HepG2 (cell line): ENCODE results near the gene EMC1. TPM values are rescaled to one million over a fixed set of nuclear protein-coding genes. Genes with fewer than 3 reads are reported as not detected.

Experiments
- HDAC6 ChIP-seq: fragments of 200-600 bp; sonication (generic); IDR thresholded peaks from 2 replicates; pipeline ENCODE4 v1.7.0; 2017; ENCODE audit warnings: mild to moderate bottlenecking, antibody characterized with exemption, low read length, low read depth
- HNF4A ChIP-seq: sonication (generic); formaldehyde crosslinking; IDR thresholded peaks from 2 replicates; pipeline ENCODE4 v1.4.0; 2020; ENCODE audit warnings: missing genetic modification reagents
- POGK ChIP-seq: sonication (generic); formaldehyde crosslinking; conservative IDR thresholded peaks from 2 replicates; pipeline ENCODE4 v1.8.0; 2022; ENCODE audit warnings: mild to moderate bottlenecking, moderate library complexity, missing genetic modification reagents
- POGZ ChIP-seq: sonication (generic); formaldehyde crosslinking; IDR thresholded peaks from 2 replicates; pipeline ENCODE4 v1.4.0; 2020; ENCODE audit warnings: mild to moderate bottlenecking, missing genetic modification reagents
- POLR2AphosphoS5 ChIP-seq: IDR thresholded peaks from 2 replicates; pipeline ENCODE4 v1.6.1; 2012; ENCODE audit warnings: low read depth, low read length
- SNRNP70 ChIP-seq: fragments of 200-400 bp; formaldehyde crosslinking; IDR thresholded peaks from 2 replicates; pipeline ENCODE4 v1.6.1; 2017; ENCODE audit warnings: mild to moderate bottlenecking, low read depth, low read length, moderate library complexity
- STAG1 ChIP-seq: sonication (generic); formaldehyde crosslinking; IDR thresholded peaks from 2 replicates; pipeline ENCODE4 v1.4.0; 2020; ENCODE audit warnings: missing genetic modification reagents
- TFE3 ChIP-seq: IDR thresholded peaks from 2 replicates; pipeline ENCODE4 v1.6.1; 2016
- ZBED4 ChIP-seq: sonication (generic); formaldehyde crosslinking; IDR thresholded peaks from 2 replicates; pipeline ENCODE4 v1.4.0; 2020; ENCODE audit warnings: missing genetic modification reagents, borderline replicate concordance
- ZFP90 ChIP-seq: sonication (generic); formaldehyde crosslinking; IDR thresholded peaks from 2 replicates; pipeline ENCODE4 v1.8.0; 2022; ENCODE audit warnings: missing genetic modification reagents, mild to moderate bottlenecking, inconsistent platforms, borderline replicate concordance
- ZHX2 ChIP-seq, 2 experiments: sonication (generic) in 1 of 2; formaldehyde crosslinking in 1 of 2; IDR thresholded peaks; 2 replicates each; pipeline versions ENCODE4 v1.6.1 to v1.9.0; 2014 to 2022; ENCODE audit warnings: antibody characterized with exemption in 1 of 2, borderline replicate concordance in 1 of 2, inconsistent platforms in 1 of 2, low read depth in 1 of 2, missing genetic modification reagents in 1 of 2
- ZNF414 ChIP-seq: sonication (generic); formaldehyde crosslinking; IDR thresholded peaks from 2 replicates; pipeline ENCODE4 v1.5.0; 2020; ENCODE audit warnings: missing genetic modification reagents
- ZNF780A ChIP-seq: sonication (generic); formaldehyde crosslinking; IDR thresholded peaks from 2 replicates; pipeline ENCODE4 v1.8.0; 2022; ENCODE audit warnings: mild to moderate bottlenecking, missing genetic modification reagents, moderate library complexity
- polyA plus RNA-seq, 8 experiments: library from polyadenylated mRNA; depleted of rRNA in 3 of 8; stranded (reverse) in 7 of 8; unstranded in 1 of 8; fragments of >200 nt; fragmentation: Illumina TruSeq in 4 of 8; extraction: Trizol in 4 of 8; gene quantifications; 2 replicates each; pipeline versions ENCODE4 v1.2.1 to v1.2.3, GENCODE V29; 2011 to 2016; ENCODE audit warnings: low read depth in 4 of 8, missing spikeins in 1 of 8, mixed read lengths in 1 of 8; ENCODE audit not compliant: insufficient read depth in 1 of 8
- total RNA-seq, 5 experiments: library from RNA; depleted of rRNA; stranded (reverse); fragments of >200 nt; fragmentation: Illumina TruSeq; extraction: Trizol; gene quantifications; 2 replicates each; pipeline ENCODE4 v1.2.3, GENCODE V29; 2016; ENCODE audit warnings: low read depth in 1 of 5

EMC1 gene
- total and polyA plus RNA-seq, 2 of the 13 experiments (the other 11 are each of a cell fraction or from before 2014, with no cell fraction given), result 38.0 to 61.3 TPM

GRCh38 chr1:19209990-19210771, 41.1 kb downstream of the EMC1 start, which contains the start of gene UBR4 (continued):
- TF ChIP-seq ZHX2 (IDR thresholded peaks at IDR 0.05; ENCODE audit: low read depth), result peak; percentile 98
- TF ChIP-seq ZHX2 (CRISPR knock-in tag; IDR thresholded peaks at IDR 0.05; ENCODE audit: borderline replicate concordance), result 0 out of 2 replicates have a peak, but pooled peaks have one; percentile 84
- peak; percentile 97 for TF ChIP-seq HNF4A (CRISPR knock-in tag)
- TF ChIP-seq POLR2AphosphoS5, result peak; percentile 90
- TF ChIP-seq ZNF780A (CRISPR knock-in tag), result no peak
- peak; percentile 93 for TF ChIP-seq POGK (CRISPR knock-in tag)
- TF ChIP-seq HDAC6, result no peak
- no peak for TF ChIP-seq SNRNP70
- peak; percentile 95 for TF ChIP-seq POGZ (CRISPR knock-in tag)
- no peak for TF ChIP-seq STAG1 (CRISPR knock-in tag)
- peak; percentile 84 for TF ChIP-seq ZFP90
- 0 out of 2 replicates have a peak, but pooled peaks have one; percentile 49 for TF ChIP-seq ZNF414 (CRISPR knock-in tag)
- TF ChIP-seq ZBED4 (CRISPR knock-in tag), result peak; percentile 88
- TF ChIP-seq TFE3 (CRISPR knock-in tag), result peak; percentile 82
